ENCODE data around the gene XYLB. TPM values are rescaled to one million over a fixed set of nuclear protein-coding genes. Genes with fewer than 3 reads are reported as not detected.

Gene XYLB
- total and polyA plus RNA-seq, 2 of the 13 experiments (the other 11 are each of a cell fraction or from before 2014, with no cell fraction given), result 25.9 to 30.0 TPM

DNA sequence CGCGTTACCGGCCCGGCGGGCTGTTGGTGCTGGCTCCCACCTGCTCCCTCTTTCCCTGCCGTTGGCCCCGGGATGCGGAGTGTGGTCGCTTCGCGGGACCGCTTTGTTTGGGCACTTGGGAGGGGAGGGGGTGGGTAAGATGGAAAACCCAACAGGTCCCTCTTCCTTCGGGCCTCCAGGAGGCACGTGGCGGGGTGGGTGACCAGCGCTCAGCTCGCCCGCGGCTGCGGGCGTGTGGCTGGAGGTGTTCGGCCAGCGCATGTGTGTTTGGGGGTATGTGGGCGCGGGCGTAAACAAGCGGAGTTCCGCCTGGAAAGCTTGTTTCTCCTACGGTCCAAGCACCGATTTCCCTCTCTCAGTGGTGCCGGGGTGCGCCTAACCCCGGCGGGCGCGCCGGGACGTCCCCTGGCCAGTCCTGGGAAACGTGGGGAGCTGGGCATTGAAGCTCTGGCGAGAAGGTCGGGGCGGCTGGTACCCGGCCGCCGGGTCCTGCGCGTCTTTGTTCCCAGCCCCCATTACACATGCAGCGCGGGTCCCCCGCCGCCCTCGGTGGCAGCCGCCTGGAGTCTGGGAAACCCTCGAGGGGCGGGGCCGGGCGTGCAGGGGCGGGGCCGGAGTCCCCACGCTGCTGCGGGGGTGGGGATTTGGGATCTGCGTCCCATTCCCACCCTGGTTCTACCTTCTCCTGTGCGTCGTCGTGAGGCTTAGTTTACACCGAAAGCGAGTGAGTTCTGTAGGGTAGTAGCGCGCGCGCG, 108.5 kb downstream of the XYLB start (continued):
- TF ChIP-seq, protein P1, sequence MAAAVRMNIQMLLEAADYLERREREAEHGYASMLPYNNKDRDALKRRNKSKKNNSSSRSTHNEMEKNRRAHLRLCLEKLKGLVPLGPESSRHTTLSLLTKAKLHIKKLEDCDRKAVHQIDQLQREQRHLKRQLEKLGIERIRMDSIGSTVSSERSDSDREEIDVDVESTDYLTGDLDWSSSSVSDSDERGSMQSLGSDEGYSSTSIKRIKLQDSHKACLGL (CRISPR knock-in tag; IDR thresholded peaks at IDR 0.05), result peak; percentile 34
- TF ChIP-seq RXRA (CRISPR knock-in tag; IDR thresholded peaks at IDR 0.05) (peak; percentile 25), ZNF850 (CRISPR knock-in tag; conservative IDR thresholded peaks at IDR 0.05) (no peak), RELA (CRISPR knock-in tag; IDR thresholded peaks at IDR 0.05) (0 out of 2 replicates have a peak, but pooled peaks have one; percentile 42), U2AF1 (optimal IDR thresholded peaks at IDR 0.05; ENCODE audit: low read depth, low read length) (peak; percentile 49), ZNF800 (CRISPR knock-in tag; IDR thresholded peaks at IDR 0.05) (peak; percentile 89), HOXA7 (CRISPR knock-in tag; IDR thresholded peaks at IDR 0.05) (no peak), ZNF318 (CRISPR knock-in tag; IDR thresholded peaks at IDR 0.05) (0 out of 2 replicates have a peak, but pooled peaks have one; percentile 54), TCF7L2 (IDR thresholded peaks at IDR 0.05; ENCODE audit: low read depth, low read length) (no peak), RBFOX2 (IDR thresholded peaks at IDR 0.05; ENCODE audit: low read depth, low read length) (peak; percentile 80), PITX1 (CRISPR knock-in tag; IDR thresholded peaks at IDR 0.05) (no peak), ZNF589 (CRISPR knock-in tag; conservative IDR thresholded peaks at IDR 0.05) (peak; percentile 61), ZNF720 (CRISPR knock-in tag; IDR thresholded peaks at IDR 0.05) (no peak), POLR2A (IDR thresholded peaks at IDR 0.05; ENCODE audit: insufficient read depth in 1 of 2, low read depth in 2 of 2, low read length in 2 of 2) (peak; percentile 46 to 75), SRSF1 (optimal IDR thresholded peaks at IDR 0.05; ENCODE audit: low read depth, low read length) (peak; percentile 11), REL (CRISPR knock-in tag; conservative IDR thresholded peaks at IDR 0.05) (0 out of 2 replicates have a peak, but pooled peaks have one; percentile 57), HOXA3 (CRISPR knock-in tag; IDR thresholded peaks at IDR 0.05) (peak; percentile 43; the same call in 1 of the 2 replicates), MED1 (CRISPR knock-in tag; IDR thresholded peaks at IDR 0.05) (peak; percentile 40)
- TF ChIP-seq, protein P2, sequence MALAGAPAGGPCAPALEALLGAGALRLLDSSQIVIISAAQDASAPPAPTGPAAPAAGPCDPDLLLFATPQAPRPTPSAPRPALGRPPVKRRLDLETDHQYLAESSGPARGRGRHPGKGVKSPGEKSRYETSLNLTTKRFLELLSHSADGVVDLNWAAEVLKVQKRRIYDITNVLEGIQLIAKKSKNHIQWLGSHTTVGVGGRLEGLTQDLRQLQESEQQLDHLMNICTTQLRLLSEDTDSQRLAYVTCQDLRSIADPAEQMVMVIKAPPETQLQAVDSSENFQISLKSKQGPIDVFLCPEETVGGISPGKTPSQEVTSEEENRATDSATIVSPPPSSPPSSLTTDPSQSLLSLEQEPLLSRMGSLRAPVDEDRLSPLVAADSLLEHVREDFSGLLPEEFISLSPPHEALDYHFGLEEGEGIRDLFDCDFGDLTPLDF (CRISPR knock-in tag; IDR thresholded peaks at IDR 0.05), result 0 out of 2 replicates have a peak, but pooled peaks have one; percentile 66

All from HepG2 (cell line).